GM12878 (cell line): ENCODE data around the gene FAM187B. TPM values are rescaled to one million over a fixed set of nuclear protein-coding genes. Genes with fewer than 3 reads are reported as not detected.

ENCODE experiments used
- CBX5 ChIP-seq: sonication (generic); IDR thresholded peaks from 2 replicates; pipeline ENCODE4 v1.6.1; 2016; ENCODE audit warnings: low read depth, moderate library complexity, mild to moderate bottlenecking, inconsistent platforms
- GATAD2B ChIP-seq: fragments of 450-650 bp; conservative IDR thresholded peaks from 2 replicates; pipeline ENCODE4 v1.6.1; 2017; ENCODE audit warnings: low read depth, mild to moderate bottlenecking, moderate library complexity
- IRF3 ChIP-seq: fragments of 450-650 bp; IDR thresholded peaks from 2 replicates; pipeline ENCODE4 v1.6.1; 2014; ENCODE audit warnings: mild to moderate bottlenecking
- NFIC ChIP-seq: IDR thresholded peaks from 2 replicates; pipeline ENCODE4 v1.6.1; 2012; ENCODE audit warnings: low read depth, mild to moderate bottlenecking, inconsistent platforms, low read length, moderate library complexity
- POLR2AphosphoS2 ChIP-seq: IDR thresholded peaks from 2 replicates; pipeline ENCODE4 v1.6.1; 2011; ENCODE audit warnings: low read depth, mild to moderate bottlenecking, low read length, improper control_type of control experiment, moderate library complexity
- RCOR1 ChIP-seq: conservative IDR thresholded peaks from 2 replicates; pipeline ENCODE4 v1.6.1; 2012; ENCODE audit warnings: low read depth, low read length, improper control_type of control experiment
- RELA ChIP-seq: fragments of 450-650 bp; IDR thresholded peaks from 2 replicates; pipeline ENCODE4 v1.8.0; 2014; ENCODE audit warnings: borderline replicate concordance; ENCODE audit not compliant: partially characterized antibody
- REST ChIP-seq: IDR thresholded peaks from 2 replicates; pipeline ENCODE4 v1.6.1; 2012; ENCODE audit warnings: mild to moderate bottlenecking, low read depth, low read length
- SREBF1 ChIP-seq: IDR thresholded peaks from 2 replicates; pipeline ENCODE4 v1.6.1; 2012; ENCODE audit warnings: mild to moderate bottlenecking, low read length
- STAT1 ChIP-seq: fragments of 450-650 bp; conservative IDR thresholded peaks from 2 replicates; pipeline ENCODE4 v1.6.1; 2014; ENCODE audit warnings: antibody characterized with exemption, mild to moderate bottlenecking
- STAT3 ChIP-seq: IDR thresholded peaks from 2 replicates; pipeline ENCODE4 v1.6.1; 2011; ENCODE audit warnings: low read depth, low read length, improper control_type of control experiment
- TBL1XR1 ChIP-seq: IDR thresholded peaks from 2 replicates; pipeline ENCODE4 v1.6.1; 2012; ENCODE audit warnings: low read depth, low read length, improper control_type of control experiment
- TCF12 ChIP-seq: IDR thresholded peaks from 2 replicates; pipeline ENCODE4 v1.6.1; 2011; ENCODE audit warnings: low read depth, mild to moderate bottlenecking, low read length
- ZBED1 ChIP-seq: IDR thresholded peaks from 2 replicates; pipeline ENCODE4 v1.6.1; 2016; ENCODE audit warnings: borderline replicate concordance
- polyA plus RNA-seq, 11 experiments: library from polyadenylated mRNA; depleted of rRNA in 4 of 11; unstranded in 6 of 11; stranded (reverse) in 5 of 11; fragments of >200 nt; fragmentation: Nextera tagmentation in 4 of 11; fragmentation: Illumina TruSeq in 1 of 11; extraction: Ambion mirVana in 4 of 11; extraction: Trizol in 1 of 11; gene quantifications; 1 replicate in 1 of 11; 2 replicates in 10 of 11; pipeline versions ENCODE4 v1.2.1 to v1.2.3, GENCODE V29; 2011 to 2016; ENCODE audit warnings: inconsistent platforms in 2 of 11, missing spikeins in 2 of 11, low read depth in 1 of 11
- total RNA-seq, 4 experiments: library from RNA; depleted of rRNA in 3 of 4; stranded (reverse); fragments of >200 nt in 3 of 4; fragmentation: Illumina TruSeq in 1 of 4; extraction: Trizol in 1 of 4; gene quantifications; 2 replicates each; pipeline versions ENCODE4 v1.2.1 to v1.2.3, GENCODE V29; 2013 to 2021
- TF ChIP-seq, protein P1 (sequence below): fragments of 450-650 bp; IDR thresholded peaks from 2 replicates; pipeline ENCODE4 v1.6.1; 2017; ENCODE audit warnings: mild to moderate bottlenecking, moderate library complexity
- TF ChIP-seq, protein P2 (sequence below): fragments of 450-650 bp; formaldehyde crosslinking; IDR thresholded peaks from 2 replicates; pipeline ENCODE4 v1.4.0; 2020; ENCODE audit warnings: mild to moderate bottlenecking, moderate library complexity

The FAM187B gene
- total and polyA plus RNA-seq, 10 of the 15 experiments (the other 5 are each of a cell fraction or from before 2014, with no cell fraction given): 0.05 TPM; not detected in 9

- TF ChIP-seq IRF3 (no peak; the same call in 1 of the 2 replicates), STAT3 (peak; percentile 80; the same call in 1 of the 2 replicates), STAT1 (0 out of 2 replicates have a peak, but pooled peaks have one; percentile 56), SREBF1 (no peak), POLR2AphosphoS2 (no peak), RELA (peak; percentile 71), GATAD2B (peak; percentile 98), REST (0 out of 2 replicates have a peak, but pooled peaks have one; percentile 30), ZBED1 (no peak; the same call in 1 of the 2 replicates), TBL1XR1 (peak; percentile 73; the same call in 1 of the 2 replicates), TCF12 (peak; percentile 84), NFIC (peak; percentile 75; the same call in 1 of the 2 replicates), RCOR1 (peak; percentile 97), CBX5 (peak; percentile 89; the same call in 1 of the 2 replicates)
- TF ChIP-seq, protein P1, sequence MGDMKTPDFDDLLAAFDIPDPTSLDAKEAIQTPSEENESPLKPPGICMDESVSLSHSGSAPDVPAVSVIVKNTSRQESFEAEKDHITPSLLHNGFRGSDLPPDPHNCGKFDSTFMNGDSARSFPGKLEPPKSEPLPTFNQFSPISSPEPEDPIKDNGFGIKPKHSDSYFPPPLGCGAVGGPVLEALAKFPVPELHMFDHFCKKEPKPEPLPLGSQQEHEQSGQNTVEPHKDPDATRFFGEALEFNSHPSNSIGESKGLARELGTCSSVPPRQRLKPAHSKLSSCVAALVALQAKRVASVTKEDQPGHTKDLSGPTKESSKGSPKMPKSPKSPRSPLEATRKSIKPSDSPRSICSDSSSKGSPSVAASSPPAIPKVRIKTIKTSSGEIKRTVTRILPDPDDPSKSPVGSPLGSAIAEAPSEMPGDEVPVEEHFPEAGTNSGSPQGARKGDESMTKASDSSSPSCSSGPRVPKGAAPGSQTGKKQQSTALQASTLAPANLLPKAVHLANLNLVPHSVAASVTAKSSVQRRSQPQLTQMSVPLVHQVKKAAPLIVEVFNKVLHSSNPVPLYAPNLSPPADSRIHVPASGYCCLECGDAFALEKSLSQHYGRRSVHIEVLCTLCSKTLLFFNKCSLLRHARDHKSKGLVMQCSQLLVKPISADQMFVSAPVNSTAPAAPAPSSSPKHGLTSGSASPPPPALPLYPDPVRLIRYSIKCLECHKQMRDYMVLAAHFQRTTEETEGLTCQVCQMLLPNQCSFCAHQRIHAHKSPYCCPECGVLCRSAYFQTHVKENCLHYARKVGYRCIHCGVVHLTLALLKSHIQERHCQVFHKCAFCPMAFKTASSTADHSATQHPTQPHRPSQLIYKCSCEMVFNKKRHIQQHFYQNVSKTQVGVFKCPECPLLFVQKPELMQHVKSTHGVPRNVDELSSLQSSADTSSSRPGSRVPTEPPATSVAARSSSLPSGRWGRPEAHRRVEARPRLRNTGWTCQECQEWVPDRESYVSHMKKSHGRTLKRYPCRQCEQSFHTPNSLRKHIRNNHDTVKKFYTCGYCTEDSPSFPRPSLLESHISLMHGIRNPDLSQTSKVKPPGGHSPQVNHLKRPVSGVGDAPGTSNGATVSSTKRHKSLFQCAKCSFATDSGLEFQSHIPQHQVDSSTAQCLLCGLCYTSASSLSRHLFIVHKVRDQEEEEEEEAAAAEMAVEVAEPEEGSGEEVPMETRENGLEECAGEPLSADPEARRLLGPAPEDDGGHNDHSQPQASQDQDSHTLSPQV: peak; percentile 99
- TF ChIP-seq, protein P2, sequence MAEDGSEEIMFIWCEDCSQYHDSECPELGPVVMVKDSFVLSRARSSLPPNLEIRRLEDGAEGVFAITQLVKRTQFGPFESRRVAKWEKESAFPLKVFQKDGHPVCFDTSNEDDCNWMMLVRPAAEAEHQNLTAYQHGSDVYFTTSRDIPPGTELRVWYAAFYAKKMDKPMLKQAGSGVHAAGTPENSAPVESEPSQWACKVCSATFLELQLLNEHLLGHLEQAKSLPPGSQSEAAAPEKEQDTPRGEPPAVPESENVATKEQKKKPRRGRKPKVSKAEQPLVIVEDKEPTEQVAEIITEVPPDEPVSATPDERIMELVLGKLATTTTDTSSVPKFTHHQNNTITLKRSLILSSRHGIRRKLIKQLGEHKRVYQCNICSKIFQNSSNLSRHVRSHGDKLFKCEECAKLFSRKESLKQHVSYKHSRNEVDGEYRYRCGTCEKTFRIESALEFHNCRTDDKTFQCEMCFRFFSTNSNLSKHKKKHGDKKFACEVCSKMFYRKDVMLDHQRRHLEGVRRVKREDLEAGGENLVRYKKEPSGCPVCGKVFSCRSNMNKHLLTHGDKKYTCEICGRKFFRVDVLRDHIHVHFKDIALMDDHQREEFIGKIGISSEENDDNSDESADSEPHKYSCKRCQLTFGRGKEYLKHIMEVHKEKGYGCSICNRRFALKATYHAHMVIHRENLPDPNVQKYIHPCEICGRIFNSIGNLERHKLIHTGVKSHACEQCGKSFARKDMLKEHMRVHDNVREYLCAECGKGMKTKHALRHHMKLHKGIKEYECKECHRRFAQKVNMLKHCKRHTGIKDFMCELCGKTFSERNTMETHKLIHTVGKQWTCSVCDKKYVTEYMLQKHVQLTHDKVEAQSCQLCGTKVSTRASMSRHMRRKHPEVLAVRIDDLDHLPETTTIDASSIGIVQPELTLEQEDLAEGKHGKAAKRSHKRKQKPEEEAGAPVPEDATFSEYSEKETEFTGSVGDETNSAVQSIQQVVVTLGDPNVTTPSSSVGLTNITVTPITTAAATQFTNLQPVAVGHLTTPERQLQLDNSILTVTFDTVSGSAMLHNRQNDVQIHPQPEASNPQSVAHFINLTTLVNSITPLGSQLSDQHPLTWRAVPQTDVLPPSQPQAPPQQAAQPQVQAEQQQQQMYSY (CRISPR knock-in tag): peak; percentile 96
Observed at GRCh38 chr19:35204799-35205732, 23.5 kb downstream of the FAM187B start (continued).
